ENCODE data around the gene TEX22.

TEX22 gene

DNA sequence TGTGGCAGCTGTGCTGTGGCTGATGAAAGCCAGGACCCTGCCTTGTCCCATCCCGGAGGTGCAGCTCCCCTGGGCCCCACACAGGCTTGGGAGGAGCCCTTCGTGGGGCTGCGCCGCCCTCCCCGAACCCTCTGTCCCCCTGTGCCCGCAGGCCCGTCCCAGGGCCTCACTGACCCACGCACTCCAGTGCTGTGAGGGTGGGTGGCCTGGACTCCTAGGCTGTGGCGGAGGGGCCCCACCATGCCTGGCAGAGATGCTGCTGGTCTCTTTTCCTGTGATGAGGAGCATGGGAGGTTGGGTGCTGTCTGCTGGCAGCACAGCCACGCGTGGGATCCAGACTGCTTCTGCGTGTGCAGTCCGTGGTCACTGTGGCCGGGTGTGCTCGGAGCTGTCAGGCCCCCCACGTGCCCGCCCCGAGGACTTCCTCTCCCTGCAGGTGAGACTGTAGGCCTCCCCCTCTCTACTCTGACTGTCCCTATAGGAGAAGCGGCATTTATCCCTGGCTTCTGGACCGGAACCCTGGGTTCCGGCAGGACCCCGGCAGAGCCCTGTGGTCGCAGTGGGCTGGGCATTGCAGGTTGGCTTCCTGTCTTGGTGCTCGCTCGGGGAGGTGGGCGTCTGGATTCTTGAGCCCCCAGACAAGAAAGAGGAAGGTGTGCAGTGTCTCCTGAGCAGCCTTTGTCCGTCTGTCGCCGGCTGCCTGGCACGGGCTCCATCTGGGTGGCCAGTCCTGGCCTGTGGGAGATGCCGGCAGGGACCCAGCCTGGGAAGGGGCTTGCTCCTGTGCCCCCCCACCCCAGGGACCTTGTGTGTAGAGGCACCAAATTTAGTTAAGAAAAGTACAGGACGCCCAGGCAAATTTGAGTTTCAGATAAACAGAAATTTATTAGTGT lies 23.6 kb downstream of the TEX22 start (continued):
- TF ChIP-seq, protein P1, sequence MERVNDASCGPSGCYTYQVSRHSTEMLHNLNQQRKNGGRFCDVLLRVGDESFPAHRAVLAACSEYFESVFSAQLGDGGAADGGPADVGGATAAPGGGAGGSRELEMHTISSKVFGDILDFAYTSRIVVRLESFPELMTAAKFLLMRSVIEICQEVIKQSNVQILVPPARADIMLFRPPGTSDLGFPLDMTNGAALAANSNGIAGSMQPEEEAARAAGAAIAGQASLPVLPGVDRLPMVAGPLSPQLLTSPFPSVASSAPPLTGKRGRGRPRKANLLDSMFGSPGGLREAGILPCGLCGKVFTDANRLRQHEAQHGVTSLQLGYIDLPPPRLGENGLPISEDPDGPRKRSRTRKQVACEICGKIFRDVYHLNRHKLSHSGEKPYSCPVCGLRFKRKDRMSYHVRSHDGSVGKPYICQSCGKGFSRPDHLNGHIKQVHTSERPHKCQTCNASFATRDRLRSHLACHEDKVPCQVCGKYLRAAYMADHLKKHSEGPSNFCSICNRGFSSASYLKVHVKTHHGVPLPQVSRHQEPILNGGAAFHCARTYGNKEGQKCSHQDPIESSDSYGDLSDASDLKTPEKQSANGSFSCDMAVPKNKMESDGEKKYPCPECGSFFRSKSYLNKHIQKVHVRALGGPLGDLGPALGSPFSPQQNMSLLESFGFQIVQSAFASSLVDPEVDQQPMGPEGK (tag by site-specific recombination; IDR thresholded peaks at IDR 0.05), result 0 out of 2 replicates have a peak, but pooled peaks have one; percentile 0
- TF ChIP-seq ZNF10 (tag by site-specific recombination; IDR thresholded peaks at IDR 0.05), result no peak
- no peak for TF ChIP-seq ZNF140 (tag by site-specific recombination; IDR thresholded peaks at IDR 0.05)
- TF ChIP-seq, protein P2, sequence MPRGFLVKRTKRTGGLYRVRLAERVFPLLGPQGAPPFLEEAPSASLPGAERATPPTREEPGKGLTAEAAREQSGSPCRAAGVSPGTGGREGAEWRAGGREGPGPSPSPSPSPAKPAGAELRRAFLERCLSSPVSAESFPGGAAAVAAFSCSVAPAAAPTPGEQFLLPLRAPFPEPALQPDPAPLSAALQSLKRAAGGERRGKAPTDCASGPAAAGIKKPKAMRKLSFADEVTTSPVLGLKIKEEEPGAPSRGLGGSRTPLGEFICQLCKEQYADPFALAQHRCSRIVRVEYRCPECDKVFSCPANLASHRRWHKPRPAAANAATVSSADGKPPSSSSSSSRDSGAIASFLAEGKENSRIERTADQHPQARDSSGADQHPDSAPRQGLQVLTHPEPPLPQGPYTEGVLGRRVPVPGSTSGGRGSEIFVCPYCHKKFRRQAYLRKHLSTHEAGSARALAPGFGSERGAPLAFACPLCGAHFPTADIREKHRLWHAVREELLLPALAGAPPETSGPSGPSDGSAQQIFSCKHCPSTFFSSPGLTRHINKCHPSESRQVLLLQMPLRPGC (tag by site-specific recombination; IDR thresholded peaks at IDR 0.05), result no peak
- peak; percentile 53 for TF ChIP-seq ZBTB8A (tag by site-specific recombination; IDR thresholded peaks at IDR 0.05)
- no peak for TF ChIP-seq PRDM1 (tag by site-specific recombination; IDR thresholded peaks at IDR 0.05)
- peak; percentile 77 for TF ChIP-seq ZNF600 (tag by site-specific recombination; IDR thresholded peaks at IDR 0.05)
- TF ChIP-seq, protein P3, sequence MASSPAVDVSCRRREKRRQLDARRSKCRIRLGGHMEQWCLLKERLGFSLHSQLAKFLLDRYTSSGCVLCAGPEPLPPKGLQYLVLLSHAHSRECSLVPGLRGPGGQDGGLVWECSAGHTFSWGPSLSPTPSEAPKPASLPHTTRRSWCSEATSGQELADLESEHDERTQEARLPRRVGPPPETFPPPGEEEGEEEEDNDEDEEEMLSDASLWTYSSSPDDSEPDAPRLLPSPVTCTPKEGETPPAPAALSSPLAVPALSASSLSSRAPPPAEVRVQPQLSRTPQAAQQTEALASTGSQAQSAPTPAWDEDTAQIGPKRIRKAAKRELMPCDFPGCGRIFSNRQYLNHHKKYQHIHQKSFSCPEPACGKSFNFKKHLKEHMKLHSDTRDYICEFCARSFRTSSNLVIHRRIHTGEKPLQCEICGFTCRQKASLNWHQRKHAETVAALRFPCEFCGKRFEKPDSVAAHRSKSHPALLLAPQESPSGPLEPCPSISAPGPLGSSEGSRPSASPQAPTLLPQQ (tag by site-specific recombination; IDR thresholded peaks at IDR 0.05), result no peak; the same call in 1 of the 2 replicates
- TF ChIP-seq ZNF148 (tag by site-specific recombination; IDR thresholded peaks at IDR 0.05; ENCODE audit: borderline replicate concordance), result no peak
- TF ChIP-seq ZNF362 (tag by site-specific recombination; IDR thresholded peaks at IDR 0.05), result no peak
- TF ChIP-seq, protein P4, sequence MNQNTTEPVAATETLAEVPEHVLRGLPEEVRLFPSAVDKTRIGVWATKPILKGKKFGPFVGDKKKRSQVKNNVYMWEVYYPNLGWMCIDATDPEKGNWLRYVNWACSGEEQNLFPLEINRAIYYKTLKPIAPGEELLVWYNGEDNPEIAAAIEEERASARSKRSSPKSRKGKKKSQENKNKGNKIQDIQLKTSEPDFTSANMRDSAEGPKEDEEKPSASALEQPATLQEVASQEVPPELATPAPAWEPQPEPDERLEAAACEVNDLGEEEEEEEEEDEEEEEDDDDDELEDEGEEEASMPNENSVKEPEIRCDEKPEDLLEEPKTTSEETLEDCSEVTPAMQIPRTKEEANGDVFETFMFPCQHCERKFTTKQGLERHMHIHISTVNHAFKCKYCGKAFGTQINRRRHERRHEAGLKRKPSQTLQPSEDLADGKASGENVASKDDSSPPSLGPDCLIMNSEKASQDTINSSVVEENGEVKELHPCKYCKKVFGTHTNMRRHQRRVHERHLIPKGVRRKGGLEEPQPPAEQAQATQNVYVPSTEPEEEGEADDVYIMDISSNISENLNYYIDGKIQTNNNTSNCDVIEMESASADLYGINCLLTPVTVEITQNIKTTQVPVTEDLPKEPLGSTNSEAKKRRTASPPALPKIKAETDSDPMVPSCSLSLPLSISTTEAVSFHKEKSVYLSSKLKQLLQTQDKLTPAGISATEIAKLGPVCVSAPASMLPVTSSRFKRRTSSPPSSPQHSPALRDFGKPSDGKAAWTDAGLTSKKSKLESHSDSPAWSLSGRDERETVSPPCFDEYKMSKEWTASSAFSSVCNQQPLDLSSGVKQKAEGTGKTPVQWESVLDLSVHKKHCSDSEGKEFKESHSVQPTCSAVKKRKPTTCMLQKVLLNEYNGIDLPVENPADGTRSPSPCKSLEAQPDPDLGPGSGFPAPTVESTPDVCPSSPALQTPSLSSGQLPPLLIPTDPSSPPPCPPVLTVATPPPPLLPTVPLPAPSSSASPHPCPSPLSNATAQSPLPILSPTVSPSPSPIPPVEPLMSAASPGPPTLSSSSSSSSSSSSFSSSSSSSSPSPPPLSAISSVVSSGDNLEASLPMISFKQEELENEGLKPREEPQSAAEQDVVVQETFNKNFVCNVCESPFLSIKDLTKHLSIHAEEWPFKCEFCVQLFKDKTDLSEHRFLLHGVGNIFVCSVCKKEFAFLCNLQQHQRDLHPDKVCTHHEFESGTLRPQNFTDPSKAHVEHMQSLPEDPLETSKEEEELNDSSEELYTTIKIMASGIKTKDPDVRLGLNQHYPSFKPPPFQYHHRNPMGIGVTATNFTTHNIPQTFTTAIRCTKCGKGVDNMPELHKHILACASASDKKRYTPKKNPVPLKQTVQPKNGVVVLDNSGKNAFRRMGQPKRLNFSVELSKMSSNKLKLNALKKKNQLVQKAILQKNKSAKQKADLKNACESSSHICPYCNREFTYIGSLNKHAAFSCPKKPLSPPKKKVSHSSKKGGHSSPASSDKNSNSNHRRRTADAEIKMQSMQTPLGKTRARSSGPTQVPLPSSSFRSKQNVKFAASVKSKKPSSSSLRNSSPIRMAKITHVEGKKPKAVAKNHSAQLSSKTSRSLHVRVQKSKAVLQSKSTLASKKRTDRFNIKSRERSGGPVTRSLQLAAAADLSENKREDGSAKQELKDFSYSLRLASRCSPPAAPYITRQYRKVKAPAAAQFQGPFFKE (tag by site-specific recombination; IDR thresholded peaks at IDR 0.05; ENCODE audit: borderline replicate concordance), result no peak
- no peak for TF ChIP-seq ZNF830 (tag by site-specific recombination; IDR thresholded peaks at IDR 0.05; ENCODE audit: low read depth)
- no peak for TF ChIP-seq ZNF626 (tag by site-specific recombination; IDR thresholded peaks at IDR 0.05)
- TF ChIP-seq ZNF510 (tag by site-specific recombination; IDR thresholded peaks at IDR 0.05; ENCODE audit: insufficient replicate concordance), result no peak
- no peak for TF ChIP-seq PRDM4 (tag by site-specific recombination; IDR thresholded peaks at IDR 0.05)
- no peak for TF ChIP-seq ZNF555 (tag by site-specific recombination; conservative IDR thresholded peaks at IDR 0.05)
- TF ChIP-seq ZNF596 (tag by site-specific recombination; IDR thresholded peaks at IDR 0.05), result no peak
- no peak for TF ChIP-seq ZNF76 (tag by site-specific recombination; IDR thresholded peaks at IDR 0.05; ENCODE audit: borderline replicate concordance, low read depth)
- peak; percentile 42 for TF ChIP-seq ZNF341 (tag by site-specific recombination; IDR thresholded peaks at IDR 0.05; ENCODE audit: low read depth)
- TF ChIP-seq EGR2 (tag by site-specific recombination; IDR thresholded peaks at IDR 0.05; ENCODE audit: low read depth), result 0 out of 2 replicates have a peak, but pooled peaks have one; percentile 9
